HepG2 (cell line): ENCODE measurements around the gene WEE1. TPM values are rescaled to one million over a fixed set of nuclear protein-coding genes. Genes with fewer than 3 reads are reported as not detected.

Source experiments
- CBX2 ChIP-seq, 2 experiments: fragments of 200-600 bp in 1 of 2; sonication (generic); formaldehyde crosslinking in 1 of 2; IDR thresholded peaks; 2 replicates each; pipeline versions ENCODE4 v1.7.0 to v1.8.1; 2018 to 2022; ENCODE audit warnings: low read depth in 2 of 2, low read length in 1 of 2, mild to moderate bottlenecking in 1 of 2, missing genetic modification reagents in 1 of 2
- KDM6A ChIP-seq: IDR thresholded peaks from 2 replicates; pipeline ENCODE4 v1.6.1; 2016; ENCODE audit warnings: low read depth
- NRL ChIP-seq: sonication (generic); formaldehyde crosslinking; IDR thresholded peaks from 2 replicates; pipeline ENCODE4 v1.5.0; 2020; ENCODE audit warnings: missing genetic modification reagents, mild to moderate bottlenecking, moderate library complexity, borderline replicate concordance
- SALL1 ChIP-seq: sonication (generic); formaldehyde crosslinking; IDR thresholded peaks from 2 replicates; pipeline ENCODE4 v1.8.0; 2022; ENCODE audit warnings: mild to moderate bottlenecking, missing genetic modification reagents
- SUZ12 ChIP-seq: fragments of 150-350 bp; IDR thresholded peaks from 2 replicates; pipeline ENCODE4 v1.6.1; 2014; ENCODE audit warnings: low read depth, low read length
- ZBTB40 ChIP-seq, 2 experiments: fragments of 450-650 bp in 1 of 2; sonication (generic) in 1 of 2; formaldehyde crosslinking in 1 of 2; IDR thresholded peaks; 2 replicates each; pipeline versions ENCODE4 v1.6.1 to v1.8.0; 2016 to 2022; ENCODE audit warnings: antibody characterized with exemption in 1 of 2, mild to moderate bottlenecking in 1 of 2, missing genetic modification reagents in 1 of 2
- ZNF296 ChIP-seq: sonication (generic); formaldehyde crosslinking; conservative IDR thresholded peaks from 2 replicates; pipeline ENCODE4 v1.5.0; 2020; ENCODE audit warnings: mild to moderate bottlenecking, missing genetic modification reagents
- ZNF781 ChIP-seq: sonication (generic); formaldehyde crosslinking; IDR thresholded peaks from 2 replicates; pipeline ENCODE4 v1.5.1; 2020; ENCODE audit warnings: borderline replicate concordance, mild to moderate bottlenecking, missing genetic modification reagents; ENCODE audit errors: not compliant biosample characterization
- polyA plus RNA-seq, 8 experiments: library from polyadenylated mRNA; depleted of rRNA in 3 of 8; stranded (reverse) in 7 of 8; unstranded in 1 of 8; fragments of >200 nt; fragmentation: Illumina TruSeq in 4 of 8; extraction: Trizol in 4 of 8; gene quantifications; 2 replicates each; pipeline versions ENCODE4 v1.2.1 to v1.2.3, GENCODE V29; 2011 to 2016; ENCODE audit warnings: low read depth in 4 of 8, missing spikeins in 1 of 8, mixed read lengths in 1 of 8; ENCODE audit not compliant: insufficient read depth in 1 of 8
- total RNA-seq, 5 experiments: library from RNA; depleted of rRNA; stranded (reverse); fragments of >200 nt; fragmentation: Illumina TruSeq; extraction: Trizol; gene quantifications; 2 replicates each; pipeline ENCODE4 v1.2.3, GENCODE V29; 2016; ENCODE audit warnings: low read depth in 1 of 5

WEE1 gene
- total and polyA plus RNA-seq, 2 of the 13 experiments (the other 11 are each of a cell fraction or from before 2014, with no cell fraction given), result 31.4 to 63.7 TPM

DNA sequence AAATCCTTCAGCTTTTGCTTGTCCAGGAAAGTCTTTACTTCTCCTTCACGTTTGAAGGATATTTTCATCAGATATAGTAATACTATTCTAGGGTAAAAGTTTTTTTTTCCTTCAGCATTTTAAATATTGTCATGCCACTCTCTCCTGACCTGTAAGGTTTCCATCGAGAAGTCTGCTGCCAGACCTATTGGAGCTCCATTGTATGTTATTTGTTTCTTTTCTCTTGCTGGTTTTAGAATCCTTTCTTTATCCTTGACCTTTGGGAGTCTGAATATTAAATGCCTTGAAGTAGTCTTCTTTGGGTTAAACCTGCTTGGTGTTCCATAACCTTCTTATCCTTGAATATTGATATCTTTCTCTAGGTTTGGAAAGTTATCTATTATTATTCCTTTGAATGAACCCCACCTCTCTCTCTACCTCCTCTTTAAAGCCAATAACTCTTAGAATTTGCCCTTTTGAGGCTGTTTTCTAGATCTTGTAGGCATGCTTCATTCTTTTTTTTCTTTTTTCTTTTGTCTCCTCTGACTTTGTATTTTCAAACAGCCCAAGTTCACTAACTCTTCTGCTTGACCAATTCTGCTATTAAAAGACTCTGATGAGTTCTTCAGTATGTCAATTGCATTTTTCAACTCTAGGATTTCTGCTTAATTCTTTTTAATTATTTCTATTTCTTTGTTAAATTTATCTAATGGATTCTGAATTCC lies 12.0 kb upstream of the WEE1 start (continued):
- TF ChIP-seq ZBTB40 (IDR thresholded peaks at IDR 0.05) (no peak), ZBTB40 (CRISPR knock-in tag; IDR thresholded peaks at IDR 0.05) (no peak), ZNF296 (no peak), SALL1 (no peak), CBX2 (IDR thresholded peaks at IDR 0.05; ENCODE audit: low read depth, low read length) (no peak), CBX2 (CRISPR knock-in tag; IDR thresholded peaks at IDR 0.05; ENCODE audit: low read depth) (no peak), NRL (CRISPR knock-in tag) (no peak), SUZ12 (no peak), KDM6A (CRISPR knock-in tag) (no peak), ZNF781 (CRISPR knock-in tag) (no peak)
